Hematopoietic multipotent progenitor cell treated with erythropoietin and hydrocortisone succinate and interleukin-3 and kit ligand, for 6 days (in vitro differentiated cells): Measurements from ENCODE around the gene CHORDC1.
A peak's percentile ranks its signal among the peaks of the same experiment; 100 is the strongest.
"Not testable (repeated sequence)": the region's sequence is repeated elsewhere in the genome, so short reads cannot be mapped to it uniquely, and the experiment has no call there.

Source experiments
- DNase-seq: peaks from one replicate; pipeline ENCODE4 v3.0.0-alpha.2; 2015

CHORDC1 gene

GRCh38 chr11:90222459-90223247, at the start of gene CHORDC1:
TSS of gene CHORDC1 (minus strand) at chr11:90223049. CDS start at chr11:90222954, 95 bp downstream.
- peak; percentile 93 for DNase-seq

- DNase-seq: no peak
These were observed 34.3 kb upstream of the CHORDC1 start for GRCh38 chr11:90257158-90257525.

GRCh38 chr11:90256404-90257157, 33.7 kb upstream of the CHORDC1 start:
- no peak for DNase-seq

GRCh38 chr11:90254065-90254464, 31.2 kb upstream of the CHORDC1 start:
- no peak for DNase-seq

GRCh38 chr11:90252053-90252452, 29.2 kb upstream of the CHORDC1 start:
- no peak for DNase-seq

- DNase-seq: no peak
These were observed 28.8 kb upstream of the CHORDC1 start for GRCh38 chr11:90251599-90251998.

DNA sequence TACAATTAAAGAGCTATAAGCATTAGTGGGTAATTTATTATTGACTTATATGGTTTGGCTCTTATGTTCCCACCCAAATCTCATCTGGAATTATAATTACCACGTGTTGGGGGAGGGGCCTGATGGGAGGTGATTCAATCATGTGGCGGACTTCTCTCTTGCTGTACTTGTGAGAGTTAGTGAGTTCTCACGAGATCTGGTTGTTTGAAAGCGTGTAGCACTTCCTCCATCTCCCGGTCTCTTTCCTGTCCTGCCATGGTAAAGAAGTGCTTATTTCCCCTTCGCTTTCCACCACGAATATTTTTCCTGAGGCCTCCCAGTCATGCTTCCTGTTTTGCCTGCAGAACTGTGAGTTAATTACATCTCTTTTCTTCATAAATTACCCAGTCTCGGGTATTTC, 28.1 kb upstream of the CHORDC1 start:
- peak; percentile 45 for DNase-seq

DNA sequence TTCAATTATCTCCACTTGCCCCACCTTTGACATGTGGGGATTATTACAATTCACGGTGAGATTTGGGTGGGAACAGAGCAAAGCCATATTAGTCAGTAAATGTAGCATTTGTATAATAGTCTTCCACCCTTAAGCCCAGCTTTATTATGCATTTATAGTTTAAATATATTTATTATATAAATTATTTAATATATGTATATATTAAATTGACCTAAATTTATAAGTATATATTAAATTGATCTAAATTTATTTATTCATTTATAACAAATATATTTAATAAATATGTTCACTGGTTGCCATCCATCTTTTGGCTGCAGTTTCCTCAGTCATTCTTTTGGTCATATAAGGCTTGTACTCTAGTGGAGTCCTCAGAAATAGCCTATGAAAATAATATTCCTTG, 23.6 kb upstream of the CHORDC1 start:
- DNase-seq: no peak

GRCh38 chr11:90243534-90243933, 20.7 kb upstream of the CHORDC1 start:
- DNase-seq: no peak

DNA sequence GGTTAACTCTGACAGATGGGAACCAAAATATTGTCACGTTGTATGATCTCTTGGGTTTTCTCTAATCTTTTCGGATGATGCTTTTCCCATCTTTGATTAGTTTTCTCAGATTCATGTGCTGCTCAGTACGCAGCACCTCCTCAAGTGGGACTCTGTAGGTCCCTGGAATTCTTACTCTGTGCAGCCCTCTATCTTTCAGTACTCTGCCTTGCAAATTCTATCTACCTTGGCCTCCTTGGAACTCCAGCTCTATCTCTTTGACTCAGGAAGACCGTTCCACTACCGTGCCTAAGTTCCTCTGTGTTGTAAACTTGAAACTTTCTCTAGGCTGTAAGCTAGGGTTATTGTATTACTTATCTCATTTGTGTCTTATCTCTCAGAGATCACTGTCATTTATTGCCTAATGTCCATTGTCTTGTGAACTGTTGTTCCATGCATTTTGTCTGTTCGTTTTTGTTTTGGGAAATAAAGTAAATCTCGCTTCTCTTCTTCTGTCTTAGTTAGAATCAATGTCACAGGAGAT, 20.1 kb upstream of the CHORDC1 start:
- DNase-seq: no peak

DNA sequence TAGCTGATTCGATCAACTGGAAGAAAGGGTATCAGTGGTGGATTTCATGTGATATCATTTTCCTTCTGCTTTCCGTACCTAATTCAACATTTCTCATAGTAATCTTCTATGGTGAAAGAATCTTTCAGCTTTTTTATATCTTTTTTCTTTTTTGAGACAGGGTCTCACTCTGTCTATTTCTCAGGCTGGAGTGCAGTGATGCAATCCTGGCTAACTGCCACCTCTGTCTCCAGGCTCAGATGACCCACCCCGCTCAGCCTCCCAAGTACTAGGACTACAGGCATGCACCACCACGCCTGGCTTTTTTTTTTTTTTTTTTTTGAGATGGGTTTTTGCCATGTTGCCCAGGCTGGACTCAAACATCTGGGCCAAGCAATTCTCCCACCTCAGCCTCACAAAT, 18.6 kb upstream of the CHORDC1 start:
- no peak for DNase-seq

DNA sequence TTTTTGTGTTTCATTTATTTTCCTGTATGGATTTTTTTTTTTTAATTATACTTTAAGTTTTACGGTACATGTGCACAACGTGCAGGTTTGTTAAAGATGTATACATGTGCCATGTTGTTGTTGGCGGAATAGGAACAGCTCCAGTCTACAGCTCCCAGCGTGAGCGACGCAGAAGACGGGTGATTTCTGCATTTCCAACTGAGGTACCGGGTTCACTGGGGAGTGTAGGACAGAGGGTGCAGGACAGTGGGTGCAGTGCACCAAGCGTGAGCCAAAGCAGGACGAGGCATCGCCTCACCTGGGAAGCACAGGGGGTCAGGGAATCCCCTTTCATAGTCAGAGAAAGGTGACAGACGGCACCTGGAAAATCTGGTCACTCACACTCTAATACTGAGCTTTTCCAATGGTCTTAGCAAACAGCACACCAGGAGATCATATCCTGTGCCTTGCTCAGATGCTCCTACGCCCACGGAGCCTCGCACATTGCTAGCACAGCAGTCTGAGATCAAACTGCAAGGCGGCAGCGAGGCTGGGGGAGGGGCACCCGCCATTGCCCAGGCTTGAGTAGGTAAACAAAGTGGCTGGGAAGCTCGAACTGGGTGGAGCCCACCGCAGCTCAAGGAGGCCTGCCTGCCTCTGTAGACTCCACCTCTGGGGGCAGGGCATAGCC, 17.3 kb upstream of the CHORDC1 start:
- not testable (repeated sequence) for DNase-seq

DNA sequence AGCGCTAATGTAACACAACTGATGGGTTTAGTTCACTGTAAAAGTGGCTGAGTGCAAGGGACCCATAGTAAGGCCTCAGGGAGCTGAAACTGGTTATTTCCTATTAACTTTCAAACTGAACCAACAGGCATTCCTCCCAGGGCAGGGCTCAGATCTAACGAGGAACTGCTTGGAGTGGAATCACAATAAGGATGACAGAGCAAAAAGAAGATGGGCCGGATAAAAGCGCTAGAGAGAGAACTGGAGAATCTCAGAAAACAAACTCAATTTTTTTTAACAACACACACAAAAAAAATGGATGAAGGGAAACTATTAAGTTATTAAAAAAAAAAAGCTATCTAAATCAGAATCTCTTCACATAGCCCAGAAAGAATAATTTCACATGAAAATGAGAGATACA, 14.2 kb upstream of the CHORDC1 start:
- DNase-seq: no peak

DNA sequence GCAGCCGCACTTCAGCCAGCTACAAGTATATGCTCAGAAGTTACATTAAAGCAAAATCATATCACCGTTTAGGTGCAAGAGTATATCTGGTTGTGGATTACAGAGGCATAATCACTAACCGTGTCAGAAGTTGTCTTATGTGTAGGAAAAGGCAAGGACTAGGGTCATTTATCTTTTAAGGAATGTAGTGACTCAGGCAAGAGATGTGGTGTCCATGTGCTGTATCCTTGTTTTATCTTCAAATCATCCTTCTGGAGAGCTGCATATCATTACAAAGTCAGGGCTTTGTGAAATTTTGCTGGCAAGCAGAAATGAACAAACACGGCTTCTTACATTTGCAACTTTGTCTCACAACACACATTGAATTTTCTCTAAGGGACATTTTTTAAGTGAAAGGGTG, 12.7 kb upstream of the CHORDC1 start:
- DNase-seq: no peak

DNA sequence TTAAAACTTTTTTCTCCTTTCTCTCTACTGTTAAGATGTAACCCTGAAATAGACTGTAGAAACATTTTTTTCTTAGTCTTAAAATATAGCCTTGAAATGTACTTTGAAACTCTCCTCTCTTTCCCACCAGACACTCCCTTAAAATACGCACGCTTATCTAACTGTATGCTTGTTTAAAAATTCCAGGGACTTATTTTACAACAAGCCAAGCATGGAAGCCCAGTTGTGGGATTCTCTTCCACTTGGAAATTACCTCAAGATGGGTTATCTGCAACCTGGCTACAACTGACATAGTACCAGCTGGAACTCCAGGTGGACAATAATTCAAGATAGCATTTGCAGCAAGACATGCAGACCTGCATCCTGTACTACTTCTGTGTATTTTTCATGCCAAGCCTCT, 12.1 kb upstream of the CHORDC1 start:
- no peak for DNase-seq

DNA sequence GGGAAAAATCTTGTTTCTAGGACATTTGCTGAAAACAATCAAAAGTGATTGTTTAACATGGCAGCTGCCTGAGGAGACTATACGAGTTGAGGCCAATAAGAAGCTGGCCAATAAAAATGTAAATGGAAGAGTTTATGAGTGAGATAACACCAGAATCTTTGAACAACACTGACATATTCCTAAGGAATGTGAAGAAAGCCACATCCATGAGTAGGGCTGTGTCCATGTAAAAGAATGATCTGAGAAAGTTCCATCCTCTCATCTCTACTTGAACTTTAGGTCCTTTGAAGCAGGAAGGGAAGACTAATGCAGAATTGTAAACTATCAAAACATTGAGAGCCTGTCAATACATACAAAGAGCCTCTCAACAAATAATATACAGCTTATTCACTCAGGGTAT, 6.9 kb upstream of the CHORDC1 start:
- no peak for DNase-seq

DNA sequence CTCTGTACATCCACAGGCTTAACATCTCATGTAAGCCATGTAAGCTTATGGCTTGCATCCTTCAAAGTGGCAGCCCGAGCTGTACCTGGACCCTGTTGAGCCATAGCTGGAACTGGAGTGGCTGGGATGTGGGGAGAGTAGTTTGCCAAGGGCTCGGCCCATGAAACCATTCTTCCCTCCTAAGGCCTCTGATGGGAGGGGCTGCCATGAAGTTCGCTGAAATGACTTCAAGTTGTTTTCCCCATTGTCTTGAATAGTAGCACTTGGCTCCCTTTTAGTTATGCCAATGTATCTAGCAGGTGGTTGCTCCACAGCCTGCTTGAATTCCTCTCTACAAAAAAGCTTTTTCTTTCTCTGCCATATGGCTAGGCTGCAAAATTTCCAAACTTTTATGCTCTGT, 5.2 kb upstream of the CHORDC1 start:
- no peak for DNase-seq

- no peak for DNase-seq
These were observed 368 bp upstream of the CHORDC1 start for GRCh38 chr11:90223248-90223585.

- DNase-seq: peak; percentile 28
These were observed 918 bp downstream of the CHORDC1 start for GRCh38 chr11:90221803-90222458.

GRCh38 chr11:90220391-90220790, 2.5 kb downstream of the CHORDC1 start:
- no peak for DNase-seq

- DNase-seq: no peak
These were observed 3.4 kb downstream of the CHORDC1 start for GRCh38 chr11:90219438-90219837.

DNA sequence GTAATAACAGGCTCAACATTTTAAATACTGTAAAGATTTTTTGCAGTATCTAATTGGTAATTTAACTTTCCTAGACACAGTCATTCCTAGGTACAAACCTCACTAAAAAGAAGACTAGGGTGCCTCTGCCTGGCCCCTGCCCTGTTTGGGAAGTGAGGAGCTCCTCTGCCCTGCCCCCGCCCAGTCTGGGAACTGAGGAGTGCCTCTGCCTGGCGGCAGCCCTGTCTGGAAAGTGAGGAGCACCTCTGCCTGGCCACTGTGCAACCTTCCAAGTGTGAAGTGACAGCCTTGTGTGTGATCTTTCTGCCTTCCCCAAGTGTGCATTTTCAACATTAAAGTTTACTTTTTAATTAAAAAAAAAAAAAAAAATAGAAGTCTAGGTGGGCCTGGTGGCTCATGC, 4.2 kb downstream of the CHORDC1 start:
- DNase-seq: no peak

GRCh38 chr11:90216611-90217010, 6.2 kb downstream of the CHORDC1 start:
- DNase-seq: no peak
